K562 (cell line): ENCODE measurements around the gene HOXC10.

ENCODE experiments used
- CTCF ChIP-seq, 3 experiments: IDR thresholded peaks in 2 of 3; conservative IDR thresholded peaks in 1 of 3; 2 replicates each; pipeline ENCODE4 v1.5.1; 2011 to 2012; ENCODE audit warnings: low read length in 3 of 3, mild to moderate bottlenecking in 3 of 3, control low read depth in 2 of 3, improper control_type of control experiment in 1 of 3, inconsistent platforms in 1 of 3, low read depth in 1 of 3, mixed read lengths in 1 of 3, moderate library complexity in 1 of 3; ENCODE audit not compliant: insufficient read depth in 2 of 3
- IRF9 ChIP-seq: fragments of 450-650 bp; IDR thresholded peaks from 2 replicates; pipeline ENCODE4 v1.6.1; 2016; ENCODE audit warnings: missing biosample characterization, missing genetic modification characterization
- SMAD3 ChIP-seq: fragments of 450-650 bp; formaldehyde crosslinking; conservative IDR thresholded peaks from 2 replicates; pipeline ENCODE4 v1.4.0; 2020; ENCODE audit warnings: mild to moderate bottlenecking

- no peak for TF ChIP-seq IRF9 (tag)
- no peak for TF ChIP-seq CTCF (IDR thresholded peaks at IDR 0.05 in 2 of 3, conservative IDR thresholded peaks at IDR 0.05 in 1 of 3; ENCODE audit: insufficient read depth in 2 of 3, low read depth in 1 of 3, low read length in 3 of 3)
- no peak for TF ChIP-seq SMAD3
Observed at GRCh38 chr12:53985692-53985993, 697 bp downstream of the HOXC10 start.
